K562 (cell line): ENCODE data around the gene YPEL4. TPM values are rescaled to one million over a fixed set of nuclear protein-coding genes. Genes with fewer than 3 reads are reported as not detected.

Experiments
- ATF3 ChIP-seq, 2 experiments: fragments of 450-650 bp in 1 of 2; sonication (generic) in 1 of 2; formaldehyde crosslinking in 1 of 2; IDR thresholded peaks in 1 of 2; conservative IDR thresholded peaks in 1 of 2; 2 replicates each; pipeline versions ENCODE4 v1.6.1 to v1.8.1; 2016 to 2023; ENCODE audit warnings: mild to moderate bottlenecking in 2 of 2, moderate library complexity in 2 of 2, inconsistent platforms in 1 of 2, missing genetic modification reagents in 1 of 2
- ATF6 ChIP-seq: sonication (generic); formaldehyde crosslinking; IDR thresholded peaks from 2 replicates; pipeline ENCODE4 v1.4.0; 2020; ENCODE audit warnings: mild to moderate bottlenecking, missing genetic modification reagents
- BACH1 ChIP-seq: fragments of 200-800 bp; sonication (Bioruptor generic); IDR thresholded peaks from 2 replicates; pipeline ENCODE4 v1.6.1; 2016; ENCODE audit warnings: missing genetic modification characterization, missing compliant biosample characterization
- EWSR1 ChIP-seq: fragments of 450-650 bp; IDR thresholded peaks from 2 replicates; pipeline ENCODE4 v1.6.1; 2018; ENCODE audit warnings: borderline replicate concordance, mild to moderate bottlenecking, low read depth, moderate library complexity; ENCODE audit not compliant: partially characterized antibody
- PHF8 ChIP-seq: fragments of 200-600 bp; sonication (generic); IDR thresholded peaks from 2 replicates; pipeline ENCODE4 v1.6.1; 2012; ENCODE audit warnings: mixed run types, mild to moderate bottlenecking, inconsistent platforms, low read length, moderate library complexity, borderline replicate concordance
- THRAP3 ChIP-seq: fragments of 450-650 bp; IDR thresholded peaks from 2 replicates; pipeline ENCODE4 v1.6.1; 2016; ENCODE audit warnings: mild to moderate bottlenecking, inconsistent platforms, borderline replicate concordance
- ZBTB5 ChIP-seq: fragments of 450-650 bp; IDR thresholded peaks from 2 replicates; pipeline ENCODE4 v1.6.1; 2017; ENCODE audit warnings: antibody characterized with exemption
- ZNF121 ChIP-seq: sonication (generic); formaldehyde crosslinking; conservative IDR thresholded peaks from 2 replicates; pipeline ENCODE4 v1.8.0; 2022; ENCODE audit warnings: missing genetic modification reagents
- ZNF224 ChIP-seq: sonication (generic); formaldehyde crosslinking; IDR thresholded peaks from 2 replicates; pipeline ENCODE4 v1.8.0; 2022; ENCODE audit warnings: mild to moderate bottlenecking, missing genetic modification reagents
- ZNF398 ChIP-seq: fragments of 250-450 bp; sonication (Bioruptor Pico); IDR thresholded peaks from 2 replicates; pipeline ENCODE4 v1.8.0; 2021; ENCODE audit warnings: moderate library complexity, mild to moderate bottlenecking, inconsistent platforms
- ZNF609 ChIP-seq: sonication (generic); formaldehyde crosslinking; IDR thresholded peaks from 2 replicates; pipeline ENCODE4 v1.8.1; 2023; ENCODE audit warnings: missing genetic modification reagents, mild to moderate bottlenecking, borderline replicate concordance
- polyA plus RNA-seq, 8 experiments: library from polyadenylated mRNA; depleted of rRNA in 4 of 8; stranded (reverse) in 5 of 8; unstranded in 3 of 8; fragments of >200 nt; fragmentation: Nextera tagmentation in 2 of 8; fragmentation: Illumina TruSeq in 1 of 8; extraction: Ambion mirVana in 2 of 8; extraction: Trizol in 1 of 8; gene quantifications; 2 replicates each; pipeline versions ENCODE4 v1.2.1 to v1.2.3, GENCODE V29; 2011 to 2014; ENCODE audit warnings: inconsistent platforms in 1 of 8, missing spikeins in 1 of 8
- total RNA-seq, 7 experiments: library from RNA; depleted of rRNA in 6 of 7; stranded (reverse); fragments of >200 nt in 6 of 7; fragmentation: Illumina TruSeq in 2 of 7; extraction: Trizol in 2 of 7; gene quantifications; 2 replicates each; pipeline versions ENCODE4 v1.2.1 to v1.2.3, GENCODE V29; 2011 to 2021; ENCODE audit warnings: low replicate concordance in 1 of 7

YPEL4 gene
- total and polyA plus RNA-seq, 9 of the 15 experiments (the other 6 are each of a cell fraction or from before 2014, with no cell fraction given), result 0.07 to 1.4 (median 0.40) TPM; not detected in 2

- peak; percentile 85; the same call in 1 of the 2 replicates for TF ChIP-seq ZNF609 (CRISPR knock-in tag)
- peak; percentile 91; the same call in 1 of the 2 replicates for TF ChIP-seq PHF8
- TF ChIP-seq THRAP3, result no peak
- peak; percentile 16; the same call in 1 of the 2 replicates for TF ChIP-seq BACH1
- no peak for TF ChIP-seq ZNF224 (CRISPR knock-in tag)
- no peak for TF ChIP-seq EWSR1
- no peak for TF ChIP-seq ZNF121
- TF ChIP-seq ZBTB5, result no peak
- TF ChIP-seq ATF6, result no peak; the same call in 1 of the 2 replicates
- TF ChIP-seq ATF3 (IDR thresholded peaks at IDR 0.05), result no peak
- TF ChIP-seq ATF3 (CRISPR knock-in tag; conservative IDR thresholded peaks at IDR 0.05), result no peak
- TF ChIP-seq ZNF398 (CRISPR knock-in tag), result no peak
Measured at GRCh38 chr11:57667736-57668433, 18.2 kb upstream of the YPEL4 start, which contains the start of gene ZDHHC5 (continued).
